Measurements from ENCODE around the gene DYNC2LI1.

Gene DYNC2LI1

DNA sequence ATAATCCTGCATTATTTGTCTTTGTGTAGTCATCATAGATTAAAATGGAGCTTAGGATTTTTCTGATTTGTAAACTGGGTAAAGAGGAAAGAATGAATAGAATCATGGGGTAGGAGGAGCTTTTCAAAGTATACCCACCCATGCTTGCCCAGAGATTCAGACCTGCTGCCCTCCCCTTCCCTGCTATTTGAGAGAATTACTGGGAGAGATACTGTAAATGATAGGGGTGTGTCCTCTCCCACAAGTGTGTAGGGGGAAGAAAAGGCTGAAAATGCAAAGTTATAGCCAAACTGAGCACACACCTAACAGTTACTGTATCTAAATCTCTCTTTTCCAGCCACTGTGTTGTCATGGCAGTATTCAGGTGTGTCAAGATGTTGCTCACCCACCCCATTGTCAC is 21.5 kb upstream of the DYNC2LI1 start:
- Histone ChIP-seq H3K27me3 (ENCODE audit: insufficient read depth, low read length, poor library complexity, severe bottlenecking) (no peaks in the 10 kb centered on the region), H3K9ac (ENCODE audit: low read depth, low read length, poor library complexity, severe bottlenecking) (no peak overlapping the region), H4K20me1 (ENCODE audit: insufficient read depth, low read length, poor library complexity, severe bottlenecking) (no peaks in the 10 kb centered on the region), H2AFZ (ENCODE audit: low read length) (no peak overlapping the region), H3F3A (ENCODE audit: low read depth) (no peaks in the 10 kb centered on the region), H3K4me2 (ENCODE audit: low read depth, low read length, poor library complexity, severe bottlenecking) (no peak overlapping the region), H3K36me3 (ENCODE audit: insufficient read depth, low read length) (no peaks in the 10 kb centered on the region), H3K9me2 (replicated peaks; ENCODE audit: low read depth, low read length) (no peaks in the 10 kb centered on the region), H3K79me2 (ENCODE audit: insufficient read depth, low read length) (no peaks in the 10 kb centered on the region), H3K4me1 (ENCODE audit: insufficient read depth, low read length, poor library complexity, severe bottlenecking) (no peaks in the 10 kb centered on the region), H3K4me3 (ENCODE audit: low read length, poor library complexity, severe bottlenecking) (no peak overlapping the region), H3K9me3 (ENCODE audit: insufficient read depth, low read depth, low read length) (no peaks in the 10 kb centered on the region)
- TF ChIP-seq EZH2phosphoT487 (IDR thresholded peaks at IDR 0.05; ENCODE audit: borderline replicate concordance), result no peak
- TF ChIP-seq, protein P1, sequence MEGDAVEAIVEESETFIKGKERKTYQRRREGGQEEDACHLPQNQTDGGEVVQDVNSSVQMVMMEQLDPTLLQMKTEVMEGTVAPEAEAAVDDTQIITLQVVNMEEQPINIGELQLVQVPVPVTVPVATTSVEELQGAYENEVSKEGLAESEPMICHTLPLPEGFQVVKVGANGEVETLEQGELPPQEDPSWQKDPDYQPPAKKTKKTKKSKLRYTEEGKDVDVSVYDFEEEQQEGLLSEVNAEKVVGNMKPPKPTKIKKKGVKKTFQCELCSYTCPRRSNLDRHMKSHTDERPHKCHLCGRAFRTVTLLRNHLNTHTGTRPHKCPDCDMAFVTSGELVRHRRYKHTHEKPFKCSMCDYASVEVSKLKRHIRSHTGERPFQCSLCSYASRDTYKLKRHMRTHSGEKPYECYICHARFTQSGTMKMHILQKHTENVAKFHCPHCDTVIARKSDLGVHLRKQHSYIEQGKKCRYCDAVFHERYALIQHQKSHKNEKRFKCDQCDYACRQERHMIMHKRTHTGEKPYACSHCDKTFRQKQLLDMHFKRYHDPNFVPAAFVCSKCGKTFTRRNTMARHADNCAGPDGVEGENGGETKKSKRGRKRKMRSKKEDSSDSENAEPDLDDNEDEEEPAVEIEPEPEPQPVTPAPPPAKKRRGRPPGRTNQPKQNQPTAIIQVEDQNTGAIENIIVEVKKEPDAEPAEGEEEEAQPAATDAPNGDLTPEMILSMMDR (conservative IDR thresholded peaks at IDR 0.05; ENCODE audit: low read length), result no peak

DNA sequence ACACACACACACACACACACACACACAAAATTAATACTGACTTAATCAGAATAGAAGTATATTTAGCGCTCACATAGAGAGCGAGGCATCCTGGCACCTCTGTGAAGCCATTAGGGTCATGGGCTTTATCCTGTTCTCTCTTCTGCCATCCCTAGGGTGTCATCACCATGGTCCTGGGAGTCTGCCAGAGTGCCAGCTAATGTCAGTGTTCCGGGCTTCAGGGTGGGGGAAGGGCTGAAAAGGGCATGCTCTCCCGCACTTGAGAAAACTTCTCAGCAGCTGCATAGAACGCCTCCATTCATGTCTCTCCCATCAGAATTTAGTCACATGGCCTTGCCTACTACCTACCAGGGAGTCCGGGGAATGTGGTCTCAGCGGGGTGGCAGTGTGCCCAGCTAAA is 19.7 kb upstream of the DYNC2LI1 start:
- Histone ChIP-seq H3K27me3 (ENCODE audit: insufficient read depth, low read length, poor library complexity, severe bottlenecking) (no peaks in the 10 kb centered on the region), H2AFZ (ENCODE audit: low read length) (no peak overlapping the region), H4K20me1 (ENCODE audit: insufficient read depth, low read length, poor library complexity, severe bottlenecking) (no peaks in the 10 kb centered on the region), H3K36me3 (ENCODE audit: insufficient read depth, low read length) (no peaks in the 10 kb centered on the region), H3K79me2 (ENCODE audit: insufficient read depth, low read length) (no peaks in the 10 kb centered on the region), H3K9me2 (replicated peaks; ENCODE audit: low read depth, low read length) (no peaks in the 10 kb centered on the region), H3K4me3 (ENCODE audit: low read length, poor library complexity, severe bottlenecking) (no peak overlapping the region), H3K9me3 (ENCODE audit: insufficient read depth, low read depth, low read length) (no peaks in the 10 kb centered on the region), H3F3A (ENCODE audit: low read depth) (no peaks in the 10 kb centered on the region), H3K4me1 (ENCODE audit: insufficient read depth, low read length, poor library complexity, severe bottlenecking) (no peaks in the 10 kb centered on the region), H3K4me2 (ENCODE audit: low read depth, low read length, poor library complexity, severe bottlenecking) (no peak overlapping the region), H3K9ac (ENCODE audit: low read depth, low read length, poor library complexity, severe bottlenecking) (no peak overlapping the region)
- TF ChIP-seq, protein P1 (conservative IDR thresholded peaks at IDR 0.05; ENCODE audit: low read length), result no peak
- TF ChIP-seq EZH2phosphoT487 (IDR thresholded peaks at IDR 0.05; ENCODE audit: borderline replicate concordance), result no peak

GRCh38 chr2:43758739-43759138 is 15.1 kb upstream of the DYNC2LI1 start:
- H3K79me2 ChIP-seq (ENCODE audit: insufficient read depth, low read length), result no peaks in the 10 kb centered on the region
- TF ChIP-seq, protein P1 (conservative IDR thresholded peaks at IDR 0.05; ENCODE audit: low read length), result no peak
- TF ChIP-seq EZH2phosphoT487 (IDR thresholded peaks at IDR 0.05; ENCODE audit: borderline replicate concordance), result no peak
- H3F3A ChIP-seq (ENCODE audit: low read depth), result no peaks in the 10 kb centered on the region
- H3K9me3 ChIP-seq (ENCODE audit: insufficient read depth, low read depth, low read length), result no peaks in the 10 kb centered on the region
- H2AFZ ChIP-seq (ENCODE audit: low read length), result no peak overlapping the region
- H3K4me2 ChIP-seq (ENCODE audit: low read depth, low read length, poor library complexity, severe bottlenecking), result no peak overlapping the region
- H4K20me1 ChIP-seq (ENCODE audit: insufficient read depth, low read length, poor library complexity, severe bottlenecking), result no peaks in the 10 kb centered on the region
- no peaks in the 10 kb centered on the region for H3K27me3 ChIP-seq (ENCODE audit: insufficient read depth, low read length, poor library complexity, severe bottlenecking)
- H3K9me2 ChIP-seq (replicated peaks; ENCODE audit: low read depth, low read length), result no peaks in the 10 kb centered on the region
- no peak overlapping the region for H3K4me3 ChIP-seq (ENCODE audit: low read length, poor library complexity, severe bottlenecking)
- no peaks in the 10 kb centered on the region for H3K4me1 ChIP-seq (ENCODE audit: insufficient read depth, low read length, poor library complexity, severe bottlenecking)
- H3K36me3 ChIP-seq (ENCODE audit: insufficient read depth, low read length), result no peaks in the 10 kb centered on the region
- no peak overlapping the region for H3K9ac ChIP-seq (ENCODE audit: low read depth, low read length, poor library complexity, severe bottlenecking)
